HEK293 (cell line): Measurements from ENCODE around the gene PRR23B.

ENCODE experiments used
- CTCF ChIA-PET: fragments of 350-600 bp; formaldehyde crosslinking; extraction: SDS; loops from one replicate; lab custom pipeline; 2021; ENCODE audit warnings: antibody characterized with exemption; lab: Yijun Ruan, JAX
- POLR2A ChIA-PET: fragments of 300-600 bp; formaldehyde crosslinking; extraction: SDS; loops from one replicate; lab custom pipeline; 2020; ENCODE audit warnings: antibody characterized with exemption, inconsistent platforms; lab: Yijun Ruan, JAX
- H3K27ac ChIP-seq: fragments of 200-500 bp; sonication (Bioruptor generic); 2 replicates; pipeline ENCODE4 v1.5.1; 2014; ENCODE audit warnings: low read depth, low read length, control low read depth, inconsistent platforms; ENCODE audit errors: extremely low read depth
- H3K36me3 ChIP-seq, 2 experiments: fragments of 200-500 bp in 1 of 2; sonication (Bioruptor generic) in 1 of 2; 1 replicate in 1 of 2; 2 replicates in 1 of 2; pipeline ENCODE4 v1.5.1; 2014 to 2017; ENCODE audit warnings: inconsistent platforms in 2 of 2, low read length in 2 of 2; ENCODE audit not compliant: control insufficient read depth in 2 of 2, insufficient read depth in 1 of 2
- H3K4me1 ChIP-seq: fragments of 200-500 bp; sonication (Bioruptor generic); 2 replicates; pipeline ENCODE4 v1.5.1; 2014; ENCODE audit warnings: mild to moderate bottlenecking, low read length, inconsistent platforms; ENCODE audit not compliant: control insufficient read depth, insufficient read depth
- H3K4me3 ChIP-seq: 2 replicates; pipeline ENCODE4 v1.5.1; 2011; ENCODE audit warnings: low read depth, mild to moderate bottlenecking, control low read depth, low read length, moderate library complexity
- H3K9me3 ChIP-seq: fragments of 200-500 bp; sonication (Bioruptor generic); 2 replicates; pipeline ENCODE4 v1.5.1; 2014; ENCODE audit warnings: low read depth, low read length, inconsistent platforms; ENCODE audit not compliant: control insufficient read depth, insufficient read depth
- KLF9 ChIP-seq: fragments of 450-650 bp; formaldehyde crosslinking; IDR thresholded peaks from 2 replicates; pipeline ENCODE4 v1.5.1; 2016; ENCODE audit warnings: missing biosample characterization, missing genetic modification characterization, low read depth
- OSR2 ChIP-seq: fragments of 450-650 bp; formaldehyde crosslinking; IDR thresholded peaks from 2 replicates; pipeline ENCODE4 v1.5.1; 2016; ENCODE audit warnings: missing biosample characterization, missing genetic modification characterization
- OVOL3 ChIP-seq: fragments of 450-650 bp; formaldehyde crosslinking; IDR thresholded peaks from 2 replicates; pipeline ENCODE4 v1.5.1; 2016; ENCODE audit warnings: missing biosample characterization, missing genetic modification characterization
- ZBTB11 ChIP-seq: fragments of 450-650 bp; formaldehyde crosslinking; conservative IDR thresholded peaks from 2 replicates; pipeline ENCODE4 v1.5.1; 2016; ENCODE audit warnings: low read depth, missing biosample characterization, missing genetic modification characterization
- ZBTB17 ChIP-seq: fragments of 450-650 bp; formaldehyde crosslinking; IDR thresholded peaks from 2 replicates; pipeline ENCODE4 v1.5.1; 2016; ENCODE audit warnings: missing biosample characterization, missing genetic modification characterization
- ZNF114 ChIP-seq: fragments of 450-650 bp; formaldehyde crosslinking; IDR thresholded peaks from 2 replicates; pipeline ENCODE4 v1.5.0; 2017; ENCODE audit warnings: missing biosample characterization, missing genetic modification characterization
- ZNF221 ChIP-seq: fragments of 450-650 bp; formaldehyde crosslinking; IDR thresholded peaks from 2 replicates; pipeline ENCODE4 v1.5.1; 2017; ENCODE audit warnings: missing biosample characterization, missing genetic modification characterization, borderline replicate concordance
- ZNF23 ChIP-seq: fragments of 450-650 bp; formaldehyde crosslinking; IDR thresholded peaks from 2 replicates; pipeline ENCODE4 v1.5.1; 2016; ENCODE audit warnings: missing biosample characterization, missing genetic modification characterization, borderline replicate concordance
- ZNF274 ChIP-seq, 2 experiments: fragments of 200-500 bp in 1 of 2; fragments of 450-650 bp in 1 of 2; sonication (Bioruptor generic) in 1 of 2; formaldehyde crosslinking in 1 of 2; IDR thresholded peaks; 2 replicates each; pipeline versions ENCODE4 v1.5.1 to v1.6.1; 2014 to 2016; ENCODE audit warnings: borderline replicate concordance in 1 of 2, inconsistent platforms in 1 of 2, low read length in 1 of 2, missing biosample characterization in 1 of 2, missing genetic modification characterization in 1 of 2
- ZNF513 ChIP-seq: fragments of 450-650 bp; IDR thresholded peaks from 2 replicates; pipeline ENCODE4 v1.5.1; 2018; ENCODE audit warnings: missing biosample characterization, missing genetic modification characterization
- ZNF561 ChIP-seq: fragments of 450-650 bp; IDR thresholded peaks from 2 replicates; pipeline ENCODE4 v1.5.1; 2018; ENCODE audit warnings: missing biosample characterization, missing genetic modification characterization, borderline replicate concordance
- ZNF677 ChIP-seq: fragments of 450-650 bp; IDR thresholded peaks from 2 replicates; pipeline ENCODE4 v1.5.0; 2018; ENCODE audit warnings: missing biosample characterization, mild to moderate bottlenecking, missing genetic modification characterization, moderate library complexity
- ZNF704 ChIP-seq: fragments of 450-650 bp; formaldehyde crosslinking; IDR thresholded peaks from 2 replicates; pipeline ENCODE4 v1.5.1; 2016; ENCODE audit warnings: missing biosample characterization, missing genetic modification characterization
- ZNF777 ChIP-seq: fragments of 450-650 bp; formaldehyde crosslinking; IDR thresholded peaks from 2 replicates; pipeline ENCODE4 v1.5.1; 2017; ENCODE audit warnings: missing biosample characterization, missing genetic modification characterization, borderline replicate concordance
- ZSCAN4 ChIP-seq: fragments of 450-650 bp; formaldehyde crosslinking; IDR thresholded peaks from 2 replicates; pipeline ENCODE4 v1.5.1; 2017; ENCODE audit warnings: missing biosample characterization, missing genetic modification characterization
- TF ChIP-seq, protein P1 (sequence below): sonication (generic); formaldehyde crosslinking; IDR thresholded peaks from 2 replicates; pipeline ENCODE4 v1.8.1; 2022; ENCODE audit warnings: mild to moderate bottlenecking, moderate library complexity, missing genetic modification reagents

The PRR23B gene

GRCh38 chr3:139005356-139005993 is 15.3 kb downstream of the PRR23B start (continued):
- TF ChIP-seq ZNF513 (tag by site-specific recombination) (no peak), ZSCAN4 (tag by site-specific recombination) (no peak), ZNF704 (tag by site-specific recombination) (no peak)
- TF ChIP-seq, protein P1, sequence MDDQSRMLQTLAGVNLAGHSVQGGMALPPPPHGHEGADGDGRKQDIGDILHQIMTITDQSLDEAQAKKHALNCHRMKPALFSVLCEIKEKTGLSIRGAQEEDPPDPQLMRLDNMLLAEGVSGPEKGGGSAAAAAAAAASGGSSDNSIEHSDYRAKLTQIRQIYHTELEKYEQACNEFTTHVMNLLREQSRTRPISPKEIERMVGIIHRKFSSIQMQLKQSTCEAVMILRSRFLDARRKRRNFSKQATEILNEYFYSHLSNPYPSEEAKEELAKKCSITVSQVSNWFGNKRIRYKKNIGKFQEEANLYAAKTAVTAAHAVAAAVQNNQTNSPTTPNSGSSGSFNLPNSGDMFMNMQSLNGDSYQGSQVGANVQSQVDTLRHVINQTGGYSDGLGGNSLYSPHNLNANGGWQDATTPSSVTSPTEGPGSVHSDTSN (CRISPR knock-in tag): no peak

- Histone ChIP-seq H3K36me3 (no peaks in the 10 kb centered on the region), H3K4me3 (no peak overlapping the region), H3K9me3 (no peaks in the 10 kb centered on the region), H3K4me1 (no peaks in the 10 kb centered on the region)
- POLR2A ChIA-PET: no interaction called here
- CTCF ChIA-PET: no interaction called here
- TF ChIP-seq KLF9 (tag by site-specific recombination) (no peak), ZNF677 (tag by site-specific recombination) (no peak), ZNF114 (tag by site-specific recombination) (no peak), OSR2 (tag by site-specific recombination) (no peak), OVOL3 (tag by site-specific recombination) (no peak), ZBTB11 (no peak), ZNF561 (no peak), ZBTB17 (tag by site-specific recombination) (no peak), ZNF23 (tag by site-specific recombination) (no peak), ZNF221 (tag by site-specific recombination) (no peak), ZNF274 (IDR thresholded peaks at IDR 0.05; ENCODE audit: low read length) (no peak), ZNF274 (tag by site-specific recombination; IDR thresholded peaks at IDR 0.05; ENCODE audit: borderline replicate concordance) (no peak), ZNF777 (tag by site-specific recombination) (no peak)
- TF ChIP-seq, all 188 proteins: peak for 0
- H3K27ac ChIP-seq: no peak overlapping the region
Measured at GRCh38 chr3:138995706-138996105, 25.0 kb downstream of the PRR23B start.
